Sigmoid colon (tissue), 7 donors: ENCODE measurements around the gene SPATA3. TPM values are rescaled to one million over a fixed set of nuclear protein-coding genes. Genes with fewer than 3 reads are reported as not detected.

Experiments used
- DNase-seq: peaks from one replicate; pipeline ENCODE4 v3.0.0-alpha.2; 2019
- H3K27ac ChIP-seq, 4 donors: fragments of 200-600 bp; sonication (generic); one replicate each; pipeline ENCODE4 v1.5.1; 2016 to 2019; ENCODE audit warnings: mild to moderate bottlenecking in 1 of 4
- H3K27me3 ChIP-seq, 3 donors: fragments of 200-600 bp; sonication (generic); one replicate each; pipeline ENCODE4 v1.5.1; 2019; ENCODE audit warnings: mild to moderate bottlenecking in 1 of 3
- H3K36me3 ChIP-seq, 4 donors: fragments of 200-600 bp; sonication (generic); one replicate each; pipeline ENCODE4 v1.5.1; 2016 to 2019
- H3K4me1 ChIP-seq, 4 donors: fragments of 200-600 bp; sonication (generic); one replicate each; pipeline ENCODE4 v1.5.1; 2017 to 2019
- H3K4me3 ChIP-seq, 4 donors: fragments of 200-600 bp; sonication (generic); one replicate each; pipeline ENCODE4 v1.5.1; 2017 to 2019; ENCODE audit warnings: mild to moderate bottlenecking in 2 of 4, moderate library complexity in 1 of 4
- H3K9me3 ChIP-seq, 4 donors: fragments of 200-600 bp in 3 of 4; sonication (generic) in 3 of 4; one replicate each; pipeline versions ENCODE4 v1.5.1 to v1.6.1; 2013 to 2019
- CTCF ChIP-seq, 4 experiments: fragments of 450-650 bp in 3 of 4; fragments of 200-600 bp in 1 of 4; IDR thresholded peaks; one replicate each; pipeline ENCODE4 v1.5.1; 2016 to 2019; ENCODE audit warnings: antibody characterized with exemption in 4 of 4, mild to moderate bottlenecking in 3 of 4, moderate library complexity in 2 of 4
- EP300 ChIP-seq, 4 donors: sonication (generic); formaldehyde crosslinking; IDR thresholded peaks; one replicate each; pipeline ENCODE4 v1.6.1; 2017; ENCODE audit warnings: antibody characterized with exemption in 4 of 4
- POLR2A ChIP-seq, 2 donors: fragments of 450-650 bp; IDR thresholded peaks; one replicate each; pipeline ENCODE4 v1.6.1; 2016; ENCODE audit warnings: antibody characterized with exemption in 2 of 2, mild to moderate bottlenecking in 2 of 2, moderate library complexity in 2 of 2
- POLR2AphosphoS5 ChIP-seq, 4 donors: sonication (generic); formaldehyde crosslinking; IDR thresholded peaks; one replicate each; pipeline ENCODE4 v1.6.1; 2017; ENCODE audit warnings: antibody characterized with exemption in 4 of 4
- WGBS, 2 donors: extraction: QIAGEN DNeasy Blood & Tissue Kit; methylation state at CpG; one replicate each; pipeline ENCODE4 v1.1.7; 2013; 5-methylcytosine and 5-hydroxymethylcytosine counted together
- intact Hi-C: fragments of 100-400 bp; cut with DNase I; formaldehyde crosslinking; loops from one replicate; pipeline ENCODE4 v1.15.1; 2023
- polyA plus RNA-seq, 3 donors: library from polyadenylated mRNA; stranded (reverse); fragments of 200-250 nt; gene quantifications; one replicate each; pipeline ENCODE4 v1.2.3, GENCODE V29; 2013
- total RNA-seq, 4 donors: library from RNA; depleted of rRNA; stranded (reverse); fragments of >200 nt; gene quantifications; one replicate each; pipeline ENCODE4 v1.1.0, GENCODE V29; 2016
- donor health status: healthy with polysubstance abuse.
- donor health status: Bipolar disorder and iron deficiency.
- donor health status: healthy.

SPATA3 gene
- total and polyA plus RNA-seq, 7 donors = not detected

- 91 to 92% methylated on average over 4 of the region's 4 CpGs for WGBS, 2 donors
- H3K27ac ChIP-seq = no peak overlapping the region
- H3K4me3 ChIP-seq = no peak overlapping the region
- no peaks in the 10 kb centered on the region for H3K4me1 ChIP-seq
- intact Hi-C loops = no loop called here
- no peaks in the 10 kb centered on the region for H3K9me3 ChIP-seq
- TF ChIP-seq CTCF (IDR thresholded peaks at IDR 0.05) (no peak), POLR2A (IDR thresholded peaks at IDR 0.05) (no peak)
- DNase-seq = no peak
- H3K27me3 ChIP-seq = peaks cover 0 to 33% (median 2%) of the 10 kb centered on the region in 3 donors
- no peaks in the 10 kb centered on the region for H3K36me3 ChIP-seq
Measured at GRCh38 chr2:231043796-231044195, 47.9 kb downstream of the SPATA3 start.

GRCh38 chr2:231046916-231047273, 51.0 kb downstream of the SPATA3 start:
- intact Hi-C loops = no loop called here
- WGBS, 2 donors = 90 to 94% methylated on average over 5 of the region's 5 CpGs
- TF ChIP-seq POLR2AphosphoS5 (IDR thresholded peaks at IDR 0.05) (no peak), CTCF (IDR thresholded peaks at IDR 0.05) (no peak), POLR2A (IDR thresholded peaks at IDR 0.05) (no peak), EP300 (IDR thresholded peaks at IDR 0.05) (no peak)
- H3K4me1 ChIP-seq = no peaks in the 10 kb centered on the region
- H3K27me3 ChIP-seq = peaks cover 0 to 2% (median 0%) of the 10 kb centered on the region in 3 donors
- no peak for DNase-seq
- no peak overlapping the region for H3K4me3 ChIP-seq
- H3K27ac ChIP-seq = no peak overlapping the region
- H3K9me3 ChIP-seq = no peaks in the 10 kb centered on the region
- no peaks in the 10 kb centered on the region for H3K36me3 ChIP-seq

GRCh38 chr2:231047274-231047922, 51.5 kb downstream of the SPATA3 start:
- intact Hi-C loops = no loop called here
- H3K27ac ChIP-seq = no peak overlapping the region

GRCh38 chr2:231047923-231048915, 52.3 kb downstream of the SPATA3 start:
- TF ChIP-seq POLR2AphosphoS5 (IDR thresholded peaks at IDR 0.05) (no peak), CTCF (IDR thresholded peaks at IDR 0.05) (no peak), EP300 (IDR thresholded peaks at IDR 0.05) (no peak), POLR2A (IDR thresholded peaks at IDR 0.05) (no peak)
- Histone ChIP-seq H3K27me3 (no peaks in the 10 kb centered on the region), H3K4me1 (peaks cover 0 to 9% (median 6%) of the 10 kb centered on the region in 4 donors), H3K9me3 (no peaks in the 10 kb centered on the region), H3K27ac (peak overlapping the region in 1 of 4 donors; percentile 24), H3K4me3 (no peak overlapping the region), H3K36me3 (no peaks in the 10 kb centered on the region)
- no peak for DNase-seq
- intact Hi-C loops = no loop called here
- 66 to 82% methylated on average over 10 of the region's 10 CpGs for WGBS, 2 donors

More at GRCh38 chr2:231047274-231047922, 51.5 kb downstream of the SPATA3 start:
- Histone ChIP-seq H3K27me3 (no peaks in the 10 kb centered on the region), H3K4me1 (peaks cover 0 to 4% (median 3%) of the 10 kb centered on the region in 4 donors), H3K36me3 (no peaks in the 10 kb centered on the region), H3K9me3 (no peaks in the 10 kb centered on the region), H3K4me3 (no peak overlapping the region)
- DNase-seq = no peak
- 38 to 69% methylated on average over 8 of the region's 8 CpGs for WGBS, 2 donors
- no peak for TF ChIP-seq POLR2A (IDR thresholded peaks at IDR 0.05)
- no peak for TF ChIP-seq CTCF (IDR thresholded peaks at IDR 0.05)
- no peak for TF ChIP-seq EP300 (IDR thresholded peaks at IDR 0.05)
- no peak for TF ChIP-seq POLR2AphosphoS5 (IDR thresholded peaks at IDR 0.05)
